Effector memory CD8-positive, alpha-beta T cell (primary cell): ENCODE data around the gene VPS26A.
"Not testable (repeated sequence)": the region's sequence is repeated elsewhere in the genome, so short reads cannot be mapped to it uniquely, and the experiment has no call there.

Experiments
- ATAC-seq: fragments of 150-1000 bp; cut with Tn5 transposase; replicated peaks from 2 replicates; pipeline ENCODE4 v1.10.0; 2021; ENCODE audit warnings: mild to moderate bottlenecking, moderate library complexity
- DNase-seq, 3 experiments: peaks; one replicate each; pipeline ENCODE4 v3.0.0; 2021
- H3K27ac Mint-ChIP-seq, 2 donors: one replicate each; pipeline ENCODE4 v1.8.0; 2022; ENCODE audit warnings: mild to moderate bottlenecking in 2 of 2, mixed read lengths in 2 of 2, moderate library complexity in 2 of 2
- H3K27me3 Mint-ChIP-seq, 2 donors: one replicate each; pipeline ENCODE4 v1.8.0; 2022; ENCODE audit warnings: mixed read lengths in 2 of 2
- H3K36me3 Mint-ChIP-seq: one replicate; pipeline ENCODE4 v1.8.0; 2022; ENCODE audit warnings: mild to moderate bottlenecking, moderate library complexity, mixed read lengths; ENCODE audit not compliant: insufficient read depth
- H3K4me1 Mint-ChIP-seq, 2 donors: one replicate each; pipeline ENCODE4 v1.8.0; 2022; ENCODE audit warnings: low read depth in 2 of 2, mixed read lengths in 2 of 2
- H3K4me3 Mint-ChIP-seq, 2 donors: one replicate each; pipeline ENCODE4 v1.8.0; 2022; ENCODE audit warnings: mild to moderate bottlenecking in 2 of 2, mixed read lengths in 2 of 2, moderate library complexity in 2 of 2
- H3K9me3 Mint-ChIP-seq, 2 donors: one replicate each; pipeline ENCODE4 v1.8.0; 2022; ENCODE audit warnings: mixed read lengths in 2 of 2

VPS26A gene

GRCh38 chr10:69119896-69120295 lies 4.1 kb upstream of the VPS26A start:
- no peaks in the 10 kb centered on the region for H3K9me3 Mint-ChIP-seq
- no peaks in the 10 kb centered on the region for H3K27me3 Mint-ChIP-seq
- H3K4me1 Mint-ChIP-seq = peaks cover 2 to 3% of the 10 kb centered on the region in 2 donors
- peaks cover 16% of the 10 kb centered on the region for H3K36me3 Mint-ChIP-seq
- no peak for ATAC-seq
- no peak for DNase-seq
- no peak overlapping the region for H3K4me3 Mint-ChIP-seq
- H3K27ac Mint-ChIP-seq = no peak overlapping the region

DNA sequence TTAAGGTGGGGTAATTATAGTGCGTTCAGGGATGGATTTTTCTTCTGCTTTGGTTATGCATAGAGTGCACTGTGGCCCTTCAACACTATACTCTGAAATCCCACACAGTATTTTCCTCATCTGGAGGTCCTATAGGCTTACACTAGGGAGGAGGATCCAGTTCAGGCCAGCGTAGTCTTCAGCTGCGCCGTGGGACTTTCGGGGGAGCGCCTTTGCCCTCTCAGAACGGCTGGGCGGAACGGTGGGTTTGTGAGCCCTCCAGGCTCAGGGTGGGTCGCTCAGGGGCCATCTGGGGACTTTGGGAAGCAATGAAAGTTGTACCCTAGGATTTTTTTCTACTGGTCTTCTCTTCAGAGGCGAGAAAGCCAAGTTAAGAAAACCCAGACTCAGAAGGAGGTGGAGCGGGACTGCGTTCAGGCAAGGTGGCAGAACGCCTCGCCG lies 652 bp upstream of the VPS26A start:
- H3K9me3 Mint-ChIP-seq = no peaks in the 10 kb centered on the region
- ATAC-seq (peak; percentile 9), DNase-seq (no peak)
- H3K4me1 Mint-ChIP-seq = peaks cover 6 to 12% of the 10 kb centered on the region in 2 donors
- H3K27me3 Mint-ChIP-seq = no peaks in the 10 kb centered on the region
- H3K27ac Mint-ChIP-seq = peak overlapping the region; percentile 95 to 97
- peaks cover 28% of the 10 kb centered on the region for H3K36me3 Mint-ChIP-seq
- H3K4me3 Mint-ChIP-seq = peak overlapping the region; percentile 94 to 95

DNA sequence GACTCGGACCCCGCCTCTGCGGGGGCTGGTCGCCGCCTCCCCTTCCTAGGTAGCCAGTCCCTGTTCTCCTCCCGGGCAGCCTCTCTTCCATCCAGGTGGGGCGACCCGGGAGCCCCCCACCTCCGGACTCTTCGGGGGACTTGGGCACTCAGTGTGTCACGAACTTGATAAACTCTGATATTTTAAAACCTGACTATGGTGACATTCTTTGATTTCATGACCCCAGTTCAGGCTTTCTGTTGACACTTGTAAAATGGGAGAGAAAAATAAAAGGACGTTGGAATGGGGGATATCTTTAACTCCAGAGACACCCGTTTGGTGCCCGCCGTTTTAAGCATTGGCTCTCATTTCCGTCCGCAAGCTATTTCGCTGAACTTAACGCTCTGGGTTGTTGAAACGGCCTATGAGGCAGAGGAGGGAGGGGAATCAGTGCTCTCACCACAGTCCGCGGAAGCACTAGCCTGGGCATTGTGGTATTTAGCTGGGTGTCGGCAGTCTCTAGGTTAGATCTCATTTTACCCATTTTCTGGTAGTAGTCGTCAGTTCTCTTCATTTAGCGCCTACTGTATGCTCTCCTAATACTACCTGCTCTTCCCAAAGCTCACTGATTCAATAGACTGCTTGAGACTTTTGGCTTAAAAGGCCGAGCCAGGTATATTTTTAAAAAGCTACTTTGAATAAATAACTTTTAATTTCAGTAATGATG lies 738 bp downstream of the VPS26A start:
- no peaks in the 10 kb centered on the region for H3K27me3 Mint-ChIP-seq
- no peaks in the 10 kb centered on the region for H3K9me3 Mint-ChIP-seq
- peak overlapping the region; percentile 95 to 97 for H3K27ac Mint-ChIP-seq
- peak; percentile 28 for ATAC-seq
- H3K4me3 Mint-ChIP-seq = peak overlapping the region; percentile 94 to 95
- DNase-seq = peak; percentile 50 to 60 (median 60)
- H3K4me1 Mint-ChIP-seq = peaks cover 8 to 19% of the 10 kb centered on the region in 2 donors
- H3K36me3 Mint-ChIP-seq = peaks cover 30% of the 10 kb centered on the region

DNA sequence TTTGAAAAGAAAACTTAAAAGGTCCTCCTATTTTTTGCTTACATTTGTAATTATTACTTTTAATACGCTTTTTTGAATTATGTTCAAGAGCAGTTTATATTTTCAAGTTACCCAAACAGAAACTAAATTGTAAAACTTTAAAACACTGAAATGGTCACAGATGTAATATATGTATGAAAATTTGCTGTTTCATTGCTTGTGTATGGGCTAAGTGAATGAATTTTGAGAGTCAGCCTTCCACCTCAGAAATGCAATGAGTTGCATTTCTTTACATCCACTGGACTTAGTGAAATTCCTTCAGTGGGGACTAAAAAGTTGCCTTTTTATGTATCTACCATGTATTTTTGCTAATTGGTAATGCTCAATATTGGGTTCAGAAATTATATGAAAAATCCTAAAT lies 1.6 kb downstream of the VPS26A start:
- H3K4me1 Mint-ChIP-seq = peaks cover 13 to 27% of the 10 kb centered on the region in 2 donors
- H3K27me3 Mint-ChIP-seq = no peaks in the 10 kb centered on the region
- no peaks in the 10 kb centered on the region for H3K9me3 Mint-ChIP-seq
- ATAC-seq (no peak), DNase-seq (no peak)
- peaks cover 30% of the 10 kb centered on the region for H3K36me3 Mint-ChIP-seq
- peak overlapping the region; percentile 94 to 95 for H3K4me3 Mint-ChIP-seq
- H3K27ac Mint-ChIP-seq = no peak overlapping the region

DNA sequence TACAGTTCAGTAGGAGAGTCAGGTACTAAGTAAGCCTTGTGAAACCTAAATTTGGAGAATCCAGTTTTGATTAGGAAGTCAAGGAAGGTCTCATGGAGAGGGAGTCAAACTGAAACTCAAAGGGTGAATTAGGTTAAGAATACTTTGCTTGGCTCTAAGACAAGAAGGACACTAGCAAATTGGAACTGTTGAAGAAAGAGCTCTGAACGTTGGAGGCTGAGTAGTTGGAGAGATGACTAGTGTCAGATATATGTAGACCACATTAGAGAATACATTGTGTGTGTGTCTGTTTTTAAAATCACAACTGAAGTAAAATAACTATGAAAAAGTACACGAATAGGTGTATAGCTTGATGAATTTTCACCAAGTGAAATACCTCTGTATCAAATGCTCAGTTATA lies 6.3 kb downstream of the VPS26A start:
- no peaks in the 10 kb centered on the region for H3K9me3 Mint-ChIP-seq
- H3K36me3 Mint-ChIP-seq = peaks cover 38% of the 10 kb centered on the region
- H3K27ac Mint-ChIP-seq = peak overlapping the region; percentile 4 to 74
- H3K4me1 Mint-ChIP-seq = peaks cover 19 to 38% of the 10 kb centered on the region in 2 donors
- no peak for ATAC-seq
- H3K4me3 Mint-ChIP-seq = peak overlapping the region; percentile 5 to 57
- no peaks in the 10 kb centered on the region for H3K27me3 Mint-ChIP-seq
- no peak for DNase-seq

DNA sequence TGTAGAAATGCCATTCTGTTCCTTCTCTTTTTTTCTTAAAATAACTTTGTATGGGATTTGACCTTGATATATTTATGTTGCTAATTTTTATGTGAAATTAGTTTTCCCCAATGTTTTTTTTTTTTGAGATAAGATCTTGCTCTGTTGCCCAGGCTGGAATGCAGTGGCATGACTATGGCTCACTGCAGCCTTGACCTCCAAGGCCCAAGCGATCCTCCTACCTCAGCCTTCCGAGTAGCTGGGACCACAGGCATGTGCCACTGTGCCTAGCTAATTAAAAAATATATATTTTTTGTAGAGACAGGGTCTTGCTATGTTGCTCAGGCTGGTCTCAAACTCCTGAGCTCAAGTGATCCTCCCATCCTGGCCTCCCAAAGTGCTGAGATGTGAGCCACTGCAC lies 16.0 kb downstream of the VPS26A start:
- DNase-seq (no peak), ATAC-seq (no peak)
- Mint-ChIP-seq H3K27ac (peak overlapping the region in 1 of 2 donors; percentile 68), H3K4me1 (peaks cover 18 to 52% of the 10 kb centered on the region in 2 donors), H3K27me3 (no peaks in the 10 kb centered on the region), H3K36me3 (peaks cover 30% of the 10 kb centered on the region), H3K4me3 (no peak overlapping the region), H3K9me3 (no peaks in the 10 kb centered on the region)

GRCh38 chr10:69141304-69141703 lies 17.3 kb downstream of the VPS26A start:
- Mint-ChIP-seq H3K4me3 (no peak overlapping the region), H3K27me3 (no peaks in the 10 kb centered on the region), H3K4me1 (peaks cover 19 to 59% of the 10 kb centered on the region in 2 donors), H3K36me3 (peaks cover 26% of the 10 kb centered on the region), H3K27ac (peak overlapping the region in 1 of 2 donors; percentile 53), H3K9me3 (no peaks in the 10 kb centered on the region)
- DNase-seq (no peak), ATAC-seq (no peak)

GRCh38 chr10:69142074-69142473 lies 18.1 kb downstream of the VPS26A start:
- not testable (repeated sequence) for ATAC-seq, H3K4me3 Mint-ChIP-seq, DNase-seq, H3K27me3 Mint-ChIP-seq, H3K9me3 Mint-ChIP-seq
- Mint-ChIP-seq H3K27ac (peak overlapping the region; percentile 38 to 44), H3K36me3 (peaks cover 18% of the 10 kb centered on the region), H3K4me1 (peaks cover 23 to 65% of the 10 kb centered on the region in 2 donors)

GRCh38 chr10:69142983-69143382 lies 19.0 kb downstream of the VPS26A start:
- Mint-ChIP-seq H3K4me3 (no peak overlapping the region), H3K27ac (peak overlapping the region; percentile 38 to 44), H3K9me3 (no peaks in the 10 kb centered on the region), H3K4me1 (peaks cover 24 to 65% of the 10 kb centered on the region in 2 donors), H3K36me3 (peaks cover 18% of the 10 kb centered on the region), H3K27me3 (no peaks in the 10 kb centered on the region)
- DNase-seq (no peak), ATAC-seq (no peak)

DNA sequence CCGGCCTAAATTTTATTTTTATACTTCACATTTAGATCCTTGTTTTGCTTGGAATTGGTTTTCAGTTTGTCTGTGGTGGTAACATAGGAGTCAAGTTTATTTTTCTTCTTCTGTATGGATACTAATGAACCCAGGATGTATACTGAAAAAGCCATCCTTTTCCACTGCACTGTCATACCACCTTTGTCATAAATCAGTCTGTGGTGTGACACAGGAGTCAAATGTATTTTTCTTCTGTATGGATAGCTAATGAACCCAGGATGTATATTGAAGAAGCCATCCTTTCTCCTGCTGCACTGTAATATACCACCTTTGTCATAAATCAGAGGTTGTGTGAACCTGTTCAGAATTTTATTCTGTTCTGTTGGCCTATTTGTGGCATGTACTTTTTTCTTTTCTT lies 21.4 kb downstream of the VPS26A start:
- H3K9me3 Mint-ChIP-seq = no peaks in the 10 kb centered on the region
- no peak for ATAC-seq
- H3K27ac Mint-ChIP-seq = peak overlapping the region; percentile 63 to 65
- no peak overlapping the region for H3K4me3 Mint-ChIP-seq
- peaks cover 26 to 57% of the 10 kb centered on the region in 2 donors for H3K4me1 Mint-ChIP-seq
- no peaks in the 10 kb centered on the region for H3K27me3 Mint-ChIP-seq
- no peak for DNase-seq
- H3K36me3 Mint-ChIP-seq = peaks cover 15% of the 10 kb centered on the region

- Mint-ChIP-seq H3K4me3 (no peak overlapping the region), H3K9me3 (no peaks in the 10 kb centered on the region), H3K4me1 (peaks cover 24 to 57% of the 10 kb centered on the region in 2 donors), H3K36me3 (peaks cover 15% of the 10 kb centered on the region), H3K27ac (peak overlapping the region; percentile 63 to 65), H3K27me3 (no peaks in the 10 kb centered on the region)
- ATAC-seq = no peak
- no peak for DNase-seq
Observed at GRCh38 chr10:69145864-69146263, 21.9 kb downstream of the VPS26A start.

DNA sequence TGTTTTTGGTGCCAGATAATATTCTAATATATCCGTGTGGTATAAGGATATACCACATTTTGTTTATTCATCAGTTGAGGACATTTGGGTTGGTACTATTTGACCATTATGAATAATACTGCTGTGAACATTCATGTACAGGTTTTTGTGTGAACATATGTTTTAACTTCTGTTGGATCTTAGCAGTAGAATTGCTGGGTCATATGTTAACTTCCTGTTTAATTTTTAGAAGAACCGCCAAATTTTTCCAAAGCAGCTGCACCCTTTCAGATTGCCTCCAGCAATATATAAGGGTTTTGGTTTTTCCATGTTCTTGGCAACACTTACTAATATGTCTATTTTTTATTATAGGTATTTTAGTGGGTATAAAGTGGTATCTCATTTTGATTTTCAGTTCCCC lies 22.8 kb downstream of the VPS26A start:
- DNase-seq (no peak), ATAC-seq (no peak)
- Mint-ChIP-seq H3K9me3 (no peaks in the 10 kb centered on the region), H3K4me3 (peak overlapping the region in 1 of 2 donors; percentile 16), H3K4me1 (peaks cover 26 to 56% of the 10 kb centered on the region in 2 donors), H3K36me3 (peaks cover 14% of the 10 kb centered on the region), H3K27me3 (no peaks in the 10 kb centered on the region), H3K27ac (peak overlapping the region; percentile 26 to 42)

- H3K36me3 Mint-ChIP-seq = peaks cover 15% of the 10 kb centered on the region
- ATAC-seq (no peak), DNase-seq (no peak)
- H3K4me3 Mint-ChIP-seq = no peak overlapping the region
- peak overlapping the region in 1 of 2 donors; percentile 42 for H3K27ac Mint-ChIP-seq
- no peaks in the 10 kb centered on the region for H3K27me3 Mint-ChIP-seq
- H3K9me3 Mint-ChIP-seq = no peaks in the 10 kb centered on the region
- peaks cover 14 to 32% of the 10 kb centered on the region in 2 donors for H3K4me1 Mint-ChIP-seq
Observed at GRCh38 chr10:69151984-69152383, 28.0 kb downstream of the VPS26A start.

GRCh38 chr10:69153227-69153626 lies 29.2 kb downstream of the VPS26A start:
- no peak overlapping the region for H3K4me3 Mint-ChIP-seq
- no peaks in the 10 kb centered on the region for H3K27me3 Mint-ChIP-seq
- H3K4me1 Mint-ChIP-seq = peaks cover 12 to 28% of the 10 kb centered on the region in 2 donors
- H3K36me3 Mint-ChIP-seq = peaks cover 28% of the 10 kb centered on the region
- ATAC-seq (no peak), DNase-seq (no peak)
- H3K9me3 Mint-ChIP-seq = no peaks in the 10 kb centered on the region
- H3K27ac Mint-ChIP-seq = peak overlapping the region in 1 of 2 donors; percentile 44
